DND-41 (cell line): ENCODE results near the gene DNAJB13.

ENCODE experiments used
- ATAC-seq: fragments of 200-7000 bp; cut with Tn5 transposase; 3 replicates; pipeline ENCODE4 v1.9.1; 2021; ENCODE audit warnings: low read depth; ENCODE audit not compliant: insufficient read depth
- DNase-seq: peaks from one replicate; pipeline ENCODE4 v3.0.0-alpha.2; 2020
- H2AFZ ChIP-seq: 2 replicates; pipeline ENCODE4 v1.6.0; 2012; ENCODE audit warnings: low read depth, low read length
- H3K27ac ChIP-seq: 2 replicates; pipeline ENCODE4 v1.5.1; 2012; ENCODE audit warnings: low read length, inconsistent platforms
- H3K27me3 ChIP-seq: fragments of 200-600 bp; sonication (generic); 2 replicates; pipeline ENCODE4 v1.6.0; 2012; ENCODE audit warnings: low read length, mild to moderate bottlenecking, inconsistent platforms; ENCODE audit not compliant: insufficient read depth, poor library complexity
- H3K36me3 ChIP-seq: 2 replicates; pipeline ENCODE4 v1.5.1; 2012; ENCODE audit warnings: low read length, inconsistent platforms; ENCODE audit not compliant: insufficient read depth
- H3K4me1 ChIP-seq: 2 replicates; pipeline ENCODE4 v1.5.1; 2012; ENCODE audit warnings: mild to moderate bottlenecking, low read length; ENCODE audit not compliant: insufficient read depth
- H3K4me2 ChIP-seq: 2 replicates; pipeline ENCODE4 v1.6.0; 2012; ENCODE audit warnings: mild to moderate bottlenecking, moderate library complexity, low read length, inconsistent platforms; ENCODE audit not compliant: insufficient read depth
- H3K4me3 ChIP-seq, 2 experiments: fragments of 200-600 bp in 1 of 2; shearing (Covaris generic) in 1 of 2; 2 replicates each; pipeline ENCODE4 v1.5.1; 2012 to 2016; ENCODE audit warnings: inconsistent platforms in 2 of 2, low read length in 2 of 2, mild to moderate bottlenecking in 2 of 2, low read depth in 1 of 2, moderate library complexity in 1 of 2
- H3K79me2 ChIP-seq: 2 replicates; pipeline ENCODE4 v1.6.0; 2012; ENCODE audit warnings: low read length, inconsistent platforms; ENCODE audit not compliant: insufficient read depth
- H3K9ac ChIP-seq: 2 replicates; pipeline ENCODE4 v1.6.0; 2012; ENCODE audit warnings: low read depth, mild to moderate bottlenecking, inconsistent platforms, low read length, moderate library complexity
- H3K9me3 ChIP-seq: 2 replicates; pipeline ENCODE4 v1.5.1; 2012; ENCODE audit warnings: low read length, moderate library complexity, mild to moderate bottlenecking, inconsistent platforms; ENCODE audit not compliant: insufficient read depth, severe bottlenecking
- H4K20me1 ChIP-seq: 2 replicates; pipeline ENCODE4 v1.6.0; 2012; ENCODE audit warnings: low read length; ENCODE audit not compliant: insufficient read depth
- CTCF ChIP-seq: IDR thresholded peaks from 2 replicates; pipeline ENCODE4 v1.5.1; 2012; ENCODE audit warnings: borderline replicate concordance, low read length, moderate library complexity, mild to moderate bottlenecking; ENCODE audit not compliant: poor library complexity, severe bottlenecking; ENCODE audit errors: extremely low read depth
- EZH2 ChIP-seq: IDR thresholded peaks from 3 replicates; pipeline ENCODE4 v1.6.1; 2012; ENCODE audit warnings: borderline replicate concordance, low read depth, mild to moderate bottlenecking, moderate library complexity, low read length, inconsistent platforms; ENCODE audit not compliant: severe bottlenecking

Gene DNAJB13

GRCh38 chr11:73956876-73957653 is 6.2 kb downstream of the DNAJB13 start:
- Histone ChIP-seq H3K9ac (no peak overlapping the region), H3K27ac (no peak overlapping the region), H3K4me2 (no peak overlapping the region), H3K9me3 (no peaks in the 10 kb centered on the region), H2AFZ (no peak overlapping the region), H3K79me2 (no peaks in the 10 kb centered on the region), H3K27me3 (no peaks in the 10 kb centered on the region), H3K4me3 (no peak overlapping the region), H3K4me1 (no peaks in the 10 kb centered on the region), H3K36me3 (no peaks in the 10 kb centered on the region), H4K20me1 (no peaks in the 10 kb centered on the region)
- TF ChIP-seq CTCF, result no peak
- no peak for TF ChIP-seq EZH2
- ATAC-seq, result no peak
- DNase-seq, result no peak

GRCh38 chr11:73957654-73958361 is 7.0 kb downstream of the DNAJB13 start:
- Histone ChIP-seq H3K27me3 (no peaks in the 10 kb centered on the region), H2AFZ (no peak overlapping the region), H3K9me3 (no peaks in the 10 kb centered on the region), H3K4me3 (no peak overlapping the region), H3K79me2 (no peaks in the 10 kb centered on the region), H3K9ac (no peak overlapping the region), H3K4me2 (no peak overlapping the region), H4K20me1 (no peaks in the 10 kb centered on the region), H3K36me3 (no peaks in the 10 kb centered on the region), H3K27ac (no peak overlapping the region), H3K4me1 (no peaks in the 10 kb centered on the region)
- ATAC-seq (no peak), DNase-seq (no peak)
- TF ChIP-seq EZH2 (no peak), CTCF (no peak)

- H3K36me3 ChIP-seq, result no peaks in the 10 kb centered on the region
- no peak overlapping the region for H3K27ac ChIP-seq
- TF ChIP-seq EZH2, result no peak
- no peak overlapping the region for H3K4me2 ChIP-seq
- ATAC-seq (no peak), DNase-seq (no peak)
- no peaks in the 10 kb centered on the region for H4K20me1 ChIP-seq
- no peak overlapping the region for H3K9ac ChIP-seq
- H2AFZ ChIP-seq, result no peak overlapping the region
- H3K27me3 ChIP-seq, result no peaks in the 10 kb centered on the region
- no peak overlapping the region for H3K4me3 ChIP-seq
- H3K4me1 ChIP-seq, result no peaks in the 10 kb centered on the region
- no peaks in the 10 kb centered on the region for H3K9me3 ChIP-seq
- H3K79me2 ChIP-seq, result no peaks in the 10 kb centered on the region
Observed at GRCh38 chr11:73958521-73959141, 7.8 kb downstream of the DNAJB13 start.

- Histone ChIP-seq H3K36me3 (no peaks in the 10 kb centered on the region), H3K27ac (no peak overlapping the region), H3K9me3 (no peaks in the 10 kb centered on the region), H2AFZ (no peak overlapping the region; the same call in 1 of the 2 replicates), H3K9ac (no peak overlapping the region), H3K4me1 (peaks cover 8% of the 10 kb centered on the region), H3K4me2 (no peak overlapping the region), H4K20me1 (no peaks in the 10 kb centered on the region), H3K79me2 (no peaks in the 10 kb centered on the region), H3K4me3 (no peak overlapping the region), H3K27me3 (no peaks in the 10 kb centered on the region)
- TF ChIP-seq EZH2 (no peak), CTCF (no peak)
- no peak for DNase-seq
- no peak for ATAC-seq
Observed at GRCh38 chr11:73961321-73961720, 10.5 kb downstream of the DNAJB13 start.
